Motor neuron (in vitro differentiated cells): ENCODE results near the gene SYNRG. TPM values are rescaled to one million over a fixed set of nuclear protein-coding genes. Genes with fewer than 3 reads are reported as not detected.

Experiments
- ATAC-seq, 8 experiments: fragments of 200-7000 bp; cut with Tn5 transposase; replicated peaks in 6 of 8; 2 replicates each; pipeline ENCODE4 v1.8.0; 2021; ENCODE audit warnings: mild to moderate bottlenecking in 8 of 8, moderate library complexity in 8 of 8
- H3K27ac ChIP-seq, 2 donors: fragments of 250-450 bp; sonication (Bioruptor Pico); 2 replicates each; pipeline ENCODE4 v1.9.0; 2021; ENCODE audit warnings: antibody characterized with exemption in 2 of 2, mild to moderate bottlenecking in 2 of 2, moderate library complexity in 1 of 2
- H3K4me1 ChIP-seq, 2 donors: fragments of 250-450 bp; sonication (Bioruptor Pico); replicated peaks in 1 of 2; 2 replicates each; pipeline ENCODE4 v1.6.1; 2021; ENCODE audit warnings: antibody characterized with exemption in 2 of 2, mild to moderate bottlenecking in 2 of 2, moderate library complexity in 1 of 2
- H3K4me3 ChIP-seq, 5 donors: fragments of 250-450 bp; sonication (Bioruptor Pico); 2 replicates each; pipeline ENCODE4 v1.9.0; 2021; ENCODE audit warnings: antibody characterized with exemption in 5 of 5, mild to moderate bottlenecking in 5 of 5, moderate library complexity in 4 of 5
- WGBS, 10 experiments: fragments of 450-650 bp; shearing (Covaris generic); methylation state at CpG; one replicate each; pipeline ENCODE4 v1.0.0; 2022; 5-methylcytosine and 5-hydroxymethylcytosine counted together
- in situ Hi-C, 9 experiments: fragments of 400-800 bp; cut with MboI; loops; one replicate each; pipeline ENCODE4 v1.15.0; 2021; ENCODE audit warnings: low sequenced_read_pairs in 9 of 9, low pct_unique_long_range_greater_than_20kb in 2 of 9; ENCODE audit not compliant: unreplicated experiment in 9 of 9
- total RNA-seq, 8 experiments: library from RNA; unstranded; fragments of 300-600 nt; gene quantifications; 2 replicates each; pipeline versions ENCODE4 v1.2.3 to v1.2.4, GENCODE V29; 2022

SYNRG gene
- total RNA-seq, 8 experiments from 2014 or later: 11.6 to 48.5 (median 27.7) TPM

GRCh38 chr17:37576281-37576680, 32.9 kb downstream of the SYNRG start:
- WGBS, 10 experiments: 75 to 100% (median 94%) methylated on average over 1 to 3 of the region's 3 CpGs
- no peak overlapping the region for H3K4me3 ChIP-seq
- ATAC-seq: no peak
- no peaks in the 10 kb centered on the region for H3K4me1 ChIP-seq
- no peak overlapping the region for H3K27ac ChIP-seq
- in situ Hi-C loops: no loop called here

- ATAC-seq: no peak
- Histone ChIP-seq H3K27ac (no peak overlapping the region), H3K4me3 (no peak overlapping the region), H3K4me1 (no peaks in the 10 kb centered on the region)
- 91 to 100% (median 95%) methylated on average over 1 to 2 of the region's 2 CpGs; no CpG with 5 or more reads in 1 of the 10 experiments for whole genome bisulfite sequencing, 10 experiments
- in situ Hi-C loops: no loop called here
Observed at GRCh38 chr17:37574427-37574826, 34.8 kb downstream of the SYNRG start.

GRCh38 chr17:37571674-37572073, 37.5 kb downstream of the SYNRG start:
- Histone ChIP-seq H3K4me3 (no peak overlapping the region), H3K27ac (no peak overlapping the region), H3K4me1 (no peaks in the 10 kb centered on the region)
- in situ Hi-C loops: no loop called here
- 81 to 100% (median 95%) methylated on average over 2 to 3 of the region's 3 CpGs; no CpG with 5 or more reads in 1 of the 10 experiments for WGBS, 10 experiments
- no peak for ATAC-seq

- peak in 6 of 8 experiments; percentile 47 to 82 (median 67) for ATAC-seq
- H3K4me1 ChIP-seq: no peaks in the 10 kb centered on the region
- H3K27ac ChIP-seq: no peak overlapping the region
- 80 to 100% (median 94%) methylated on average over 1 to 8 of the region's 8 CpGs for WGBS, 10 experiments
- no peak overlapping the region for H3K4me3 ChIP-seq
- in situ Hi-C loops: no loop called here
Observed at GRCh38 chr17:37570527-37571093, 38.6 kb downstream of the SYNRG start.

- ATAC-seq: no peak
- in situ Hi-C loops: no loop called here
- Histone ChIP-seq H3K4me1 (no peaks in the 10 kb centered on the region), H3K27ac (no peak overlapping the region), H3K4me3 (no peak overlapping the region)
- WGBS, 10 experiments: 79 to 100% (median 100%) methylated on average over 1 to 2 of the region's 2 CpGs; no CpG with 5 or more reads in 1 of the 10 experiments
Observed at GRCh38 chr17:37568350-37569053, 40.7 kb downstream of the SYNRG start.

GRCh38 chr17:37567538-37567937, 41.7 kb downstream of the SYNRG start:
- in situ Hi-C loops: no loop called here
- Histone ChIP-seq H3K27ac (no peak overlapping the region), H3K4me1 (no peaks in the 10 kb centered on the region), H3K4me3 (no peak overlapping the region)
- 58 to 100% (median 90%) methylated on average over 1 to 4 of the region's 4 CpGs for WGBS, 10 experiments
- no peak for ATAC-seq

- ATAC-seq: peak in 1 of 8 experiments; percentile 73
- in situ Hi-C loops: no loop called here
- Histone ChIP-seq H3K27ac (no peak overlapping the region), H3K4me3 (no peak overlapping the region), H3K4me1 (no peaks in the 10 kb centered on the region)
- 33 to 100% (median 84%) methylated on average over 1 to 2 of the region's 2 CpGs for WGBS, 10 experiments
Observed at GRCh38 chr17:37567137-37567536, 42.1 kb downstream of the SYNRG start.

GRCh38 chr17:37564252-37564651, 45.0 kb downstream of the SYNRG start:
- no peak for ATAC-seq
- Histone ChIP-seq H3K4me1 (no peaks in the 10 kb centered on the region), H3K4me3 (no peak overlapping the region), H3K27ac (no peak overlapping the region)
- WGBS, 10 experiments: 87 to 100% (median 100%) methylated on average over 1 to 3 of the region's 3 CpGs; no CpG with 5 or more reads in 2 of the 10 experiments
- in situ Hi-C loops: no loop called here

GRCh38 chr17:37562016-37562745, 47.0 kb downstream of the SYNRG start:
- in situ Hi-C loops: no loop called here
- 50 to 96% (median 78%) methylated on average over 1 to 5 of the region's 5 CpGs; no CpG with 5 or more reads in 1 of the 10 experiments for WGBS, 10 experiments
- ATAC-seq: peak in 1 of 8 experiments; percentile 45
- Histone ChIP-seq H3K4me3 (no peak overlapping the region), H3K4me1 (no peaks in the 10 kb centered on the region), H3K27ac (no peak overlapping the region)

- Histone ChIP-seq H3K4me1 (no peaks in the 10 kb centered on the region), H3K4me3 (no peak overlapping the region), H3K27ac (no peak overlapping the region)
- WGBS, 10 experiments: 63 to 100% (median 92%) methylated on average over 1 to 2 of the region's 2 CpGs; no CpG with 5 or more reads in 1 of the 10 experiments
- in situ Hi-C loops: no loop called here
- ATAC-seq: no peak
Observed at GRCh38 chr17:37558299-37558698, 50.9 kb downstream of the SYNRG start.

GRCh38 chr17:37557482-37557881, 51.7 kb downstream of the SYNRG start:
- Histone ChIP-seq H3K4me3 (no peak overlapping the region), H3K4me1 (no peaks in the 10 kb centered on the region), H3K27ac (no peak overlapping the region)
- WGBS, 10 experiments: 90 to 100% (median 100%) methylated on average over 1 to 2 of the region's 2 CpGs; no CpG with 5 or more reads in 4 of the 10 experiments
- ATAC-seq: no peak
- in situ Hi-C loops: no loop called here

- WGBS, 10 experiments: 86 to 100% (median 92%) methylated on average over 1 to 3 of the region's 3 CpGs; no CpG with 5 or more reads in 5 of the 10 experiments
- Histone ChIP-seq H3K27ac (no peak overlapping the region), H3K4me3 (no peak overlapping the region), H3K4me1 (peaks cover 2 to 7% of the 10 kb centered on the region in 2 donors)
- in situ Hi-C loops: no loop called here
- no peak for ATAC-seq
Observed at GRCh38 chr17:37555386-37555785, 53.8 kb downstream of the SYNRG start.

- ATAC-seq: no peak
- WGBS, 10 experiments: 67 to 100% (median 97%) methylated on average over 1 to 6 of the region's 6 CpGs; no CpG with 5 or more reads in 2 of the 10 experiments
- Histone ChIP-seq H3K27ac (no peak overlapping the region), H3K4me3 (no peak overlapping the region), H3K4me1 (peaks cover 2 to 7% of the 10 kb centered on the region in 2 donors)
- in situ Hi-C loops: no loop called here
Observed at GRCh38 chr17:37553401-37553966, 55.7 kb downstream of the SYNRG start.
